ENCODE results near the gene TMEM245. TPM values are rescaled to one million over a fixed set of nuclear protein-coding genes. Genes with fewer than 3 reads are reported as not detected.
"Not testable (repeated sequence)": the region's sequence is repeated elsewhere in the genome, so short reads cannot be mapped to it uniquely, and the experiment has no call there.

Gene TMEM245
- total RNA-seq, 2 donors from 2014 or later, result 23.9 to 26.7 TPM

- ATAC-seq (peak; percentile 40 to 61), DNase-seq (ENCODE audit: low spot score) (no peak)
- Mint-ChIP-seq H3K27ac (no peak overlapping the region), H3K4me3 (no peak overlapping the region), H3K36me3 (no peaks in the 10 kb centered on the region), H3K27me3 (no peaks in the 10 kb centered on the region), H3K9me3 (no peaks in the 10 kb centered on the region), H3K4me1 (ENCODE audit: low read depth in 2 of 2) (peaks cover 6 to 7% of the 10 kb centered on the region in 2 donors)
Measured at GRCh38 chr9:108994695-108995094, 125.1 kb downstream of the TMEM245 start.

- H3K27ac Mint-ChIP-seq, result no peak overlapping the region
- no peak overlapping the region for H3K4me3 Mint-ChIP-seq
- DNase-seq (ENCODE audit: low spot score) (no peak), ATAC-seq (no peak)
- H3K9me3 Mint-ChIP-seq, result no peaks in the 10 kb centered on the region
- peaks cover 10% of the 10 kb centered on the region for H3K36me3 Mint-ChIP-seq
- no peaks in the 10 kb centered on the region for H3K27me3 Mint-ChIP-seq
- H3K4me1 Mint-ChIP-seq (ENCODE audit: low read depth in 2 of 2), result peaks cover 6 to 7% of the 10 kb centered on the region in 2 donors
Measured at GRCh38 chr9:108991479-108991878, 128.3 kb downstream of the TMEM245 start.

- DNase-seq (ENCODE audit: low spot score) (no peak), ATAC-seq (no peak)
- H3K9me3 Mint-ChIP-seq, result no peaks in the 10 kb centered on the region
- H3K27ac Mint-ChIP-seq, result no peak overlapping the region
- H3K4me3 Mint-ChIP-seq, result no peak overlapping the region
- H3K4me1 Mint-ChIP-seq (ENCODE audit: low read depth in 2 of 2), result no peaks in the 10 kb centered on the region
- H3K27me3 Mint-ChIP-seq, result no peaks in the 10 kb centered on the region
- H3K36me3 Mint-ChIP-seq, result peaks cover 10% of the 10 kb centered on the region
Measured at GRCh38 chr9:108983885-108984284, 135.9 kb downstream of the TMEM245 start.

GRCh38 chr9:108980893-108981292 lies 138.9 kb downstream of the TMEM245 start:
- Mint-ChIP-seq H3K4me1 (ENCODE audit: low read depth in 2 of 2) (no peaks in the 10 kb centered on the region), H3K27me3 (no peaks in the 10 kb centered on the region), H3K27ac (no peak overlapping the region), H3K9me3 (no peaks in the 10 kb centered on the region), H3K4me3 (no peak overlapping the region), H3K36me3 (no peaks in the 10 kb centered on the region)
- ATAC-seq (no peak), DNase-seq (ENCODE audit: low spot score) (no peak)

- no peaks in the 10 kb centered on the region for H3K27me3 Mint-ChIP-seq
- ATAC-seq (no peak), DNase-seq (ENCODE audit: low spot score) (no peak)
- H3K9me3 Mint-ChIP-seq, result no peaks in the 10 kb centered on the region
- H3K36me3 Mint-ChIP-seq, result no peaks in the 10 kb centered on the region
- no peak overlapping the region for H3K27ac Mint-ChIP-seq
- H3K4me1 Mint-ChIP-seq (ENCODE audit: low read depth in 2 of 2), result no peaks in the 10 kb centered on the region
- H3K4me3 Mint-ChIP-seq, result no peak overlapping the region
Measured at GRCh38 chr9:108978205-108978604, 141.5 kb downstream of the TMEM245 start.

GRCh38 chr9:108973895-108974294 lies 145.9 kb downstream of the TMEM245 start:
- no peak for DNase-seq (ENCODE audit: low spot score)
- Mint-ChIP-seq H3K9me3 (no peaks in the 10 kb centered on the region), H3K27me3 (no peaks in the 10 kb centered on the region), H3K27ac (no peak overlapping the region), H3K4me1 (ENCODE audit: low read depth in 2 of 2) (no peaks in the 10 kb centered on the region), H3K36me3 (peaks cover 9% of the 10 kb centered on the region), H3K4me3 (no peak overlapping the region)
- no peak for ATAC-seq

GRCh38 chr9:108972626-108973209 lies 147.0 kb downstream of the TMEM245 start:
- DNase-seq (ENCODE audit: low spot score) (no peak), ATAC-seq (no peak)
- Mint-ChIP-seq H3K4me1 (ENCODE audit: low read depth in 2 of 2) (no peaks in the 10 kb centered on the region), H3K36me3 (peaks cover 9% of the 10 kb centered on the region), H3K9me3 (no peaks in the 10 kb centered on the region), H3K4me3 (no peak overlapping the region), H3K27me3 (no peaks in the 10 kb centered on the region), H3K27ac (no peak overlapping the region)

GRCh38 chr9:108972186-108972585 lies 147.6 kb downstream of the TMEM245 start:
- DNase-seq (ENCODE audit: low spot score) (no peak), ATAC-seq (no peak)
- peaks cover 9% of the 10 kb centered on the region for H3K36me3 Mint-ChIP-seq
- no peaks in the 10 kb centered on the region for H3K4me1 Mint-ChIP-seq (ENCODE audit: low read depth in 2 of 2)
- H3K9me3 Mint-ChIP-seq, result no peaks in the 10 kb centered on the region
- H3K27me3 Mint-ChIP-seq, result no peaks in the 10 kb centered on the region
- H3K27ac Mint-ChIP-seq, result no peak overlapping the region
- no peak overlapping the region for H3K4me3 Mint-ChIP-seq

GRCh38 chr9:108971392-108971791 lies 148.4 kb downstream of the TMEM245 start:
- not testable (repeated sequence) for H3K9me3 Mint-ChIP-seq; H3K27me3 Mint-ChIP-seq; H3K4me3 Mint-ChIP-seq; DNase-seq (ENCODE audit: low spot score); H3K27ac Mint-ChIP-seq; ATAC-seq; H3K36me3 Mint-ChIP-seq; H3K4me1 Mint-ChIP-seq (ENCODE audit: low read depth in 2 of 2)

- Mint-ChIP-seq H3K4me3 (no peak overlapping the region), H3K4me1 (ENCODE audit: low read depth in 2 of 2) (no peaks in the 10 kb centered on the region), H3K27ac (no peak overlapping the region), H3K9me3 (no peaks in the 10 kb centered on the region), H3K27me3 (no peaks in the 10 kb centered on the region), H3K36me3 (peaks cover 9% of the 10 kb centered on the region)
- DNase-seq (ENCODE audit: low spot score) (no peak), ATAC-seq (no peak)
Measured at GRCh38 chr9:108967916-108968315, 151.8 kb downstream of the TMEM245 start.

Other genes starting within 250 kb of the TMEM245 start
- 10 to 100 TPM; 28.1 to 34.3 TPM for gene ELP1, start 185.8 kb downstream of the TMEM245 start, total RNA-seq
- 1 to 10 TPM; 6.9 to 8.5 TPM for gene ABITRAM, start 185.5 kb downstream of the TMEM245 start, total RNA-seq
- 10 to 100 TPM; 14.6 to 17.3 TPM for gene CTNNAL1, start 106.4 kb downstream of the TMEM245 start, total RNA-seq
- gene FRRS1L, start 47.3 kb upstream of the TMEM245 start, total RNA-seq, result not detected
- under 1 TPM in 1 of 2 donors, not detected in 1; 0.14 TPM for gene EPB41L4B, start 201.1 kb upstream of the TMEM245 start, total RNA-seq